Activated naive CD8-positive, alpha-beta T cell (primary cell): ENCODE measurements around the gene CENPP.

Source experiments
- H3K27ac Mint-ChIP-seq: one replicate; pipeline ENCODE4 v1.8.0; 2021; ENCODE audit warnings: mixed read lengths
- H3K27me3 Mint-ChIP-seq: one replicate; pipeline ENCODE4 v1.8.0; 2021; ENCODE audit warnings: mixed read lengths
- H3K36me3 Mint-ChIP-seq: one replicate; pipeline ENCODE4 v1.8.0; 2021; ENCODE audit warnings: mixed read lengths
- H3K4me1 Mint-ChIP-seq: one replicate; pipeline ENCODE4 v1.8.0; 2021; ENCODE audit warnings: low read depth, mixed read lengths
- H3K4me3 Mint-ChIP-seq: one replicate; pipeline ENCODE4 v1.8.0; 2021; ENCODE audit warnings: mild to moderate bottlenecking, mixed read lengths
- H3K9me3 Mint-ChIP-seq: one replicate; pipeline ENCODE4 v1.8.0; 2021; ENCODE audit warnings: low read depth, mixed read lengths

CENPP gene

DNA sequence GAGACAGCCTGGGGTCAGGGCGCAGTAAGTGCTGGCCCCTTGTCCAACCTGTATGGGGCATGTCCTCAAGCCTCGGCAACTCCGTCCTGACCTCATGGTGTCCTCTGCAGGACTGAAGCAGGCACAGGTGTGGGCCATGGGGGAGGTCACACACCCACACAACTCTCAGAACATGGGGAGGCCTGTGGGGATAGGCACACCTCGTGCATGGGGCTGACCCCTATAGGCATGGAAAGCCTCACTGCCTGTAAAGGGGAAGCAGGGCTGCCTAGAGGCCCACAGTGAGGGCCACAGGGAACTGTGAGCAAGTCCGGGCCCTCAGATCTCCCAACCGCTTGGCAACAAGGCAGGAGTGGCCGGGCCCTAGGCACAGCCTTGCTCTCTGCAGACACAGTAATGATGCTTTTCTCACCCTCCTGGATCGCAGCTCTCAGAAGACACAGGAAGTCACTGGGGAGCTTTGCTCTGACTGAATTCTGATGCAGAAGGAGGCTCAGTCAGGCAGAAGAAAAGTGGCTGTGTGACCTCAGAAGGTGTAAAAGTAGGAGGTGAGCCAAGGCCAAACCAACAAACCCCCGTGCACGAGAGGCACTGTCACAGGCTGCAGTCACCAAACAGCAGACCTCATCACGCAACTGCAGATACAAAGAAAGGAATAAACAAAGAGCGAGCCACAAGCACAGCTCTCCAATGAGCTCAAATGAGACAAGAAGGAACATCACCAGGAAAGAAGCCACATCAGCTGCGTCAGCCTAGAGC is 338.8 kb downstream of the CENPP start:
- H3K4me3 Mint-ChIP-seq = peak overlapping the region; percentile 51
- peaks cover 55% of the 10 kb centered on the region for H3K4me1 Mint-ChIP-seq
- peak overlapping the region; percentile 10 for H3K27ac Mint-ChIP-seq
- H3K9me3 Mint-ChIP-seq = no peaks in the 10 kb centered on the region
- H3K36me3 Mint-ChIP-seq = no peaks in the 10 kb centered on the region
- no peaks in the 10 kb centered on the region for H3K27me3 Mint-ChIP-seq

DNA sequence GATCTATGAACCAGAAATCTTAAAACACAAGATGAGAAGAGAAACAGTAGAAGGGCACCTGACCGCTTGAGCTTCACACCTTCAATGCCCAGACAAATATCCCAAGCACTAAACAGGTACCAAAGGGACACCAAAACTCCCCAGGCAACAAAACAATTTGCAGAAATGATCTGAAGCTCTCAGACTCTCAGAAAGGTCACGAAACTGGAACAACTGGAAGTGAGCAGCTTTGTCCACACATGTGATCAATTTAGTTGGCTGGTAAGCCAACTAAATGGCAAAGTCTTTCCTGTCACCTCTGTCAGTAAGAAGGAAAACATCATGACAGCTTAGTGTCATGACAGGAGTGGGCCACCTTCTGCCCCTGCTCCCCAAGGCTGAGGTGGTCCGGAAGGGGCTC is 340.1 kb downstream of the CENPP start:
- Mint-ChIP-seq H3K4me1 (peaks cover 52% of the 10 kb centered on the region), H3K4me3 (peak overlapping the region; percentile 33), H3K9me3 (no peaks in the 10 kb centered on the region), H3K27me3 (no peaks in the 10 kb centered on the region), H3K36me3 (no peaks in the 10 kb centered on the region), H3K27ac (peak overlapping the region; percentile 55)

- H3K4me3 Mint-ChIP-seq = peak overlapping the region; percentile 33
- H3K9me3 Mint-ChIP-seq = no peaks in the 10 kb centered on the region
- no peaks in the 10 kb centered on the region for H3K36me3 Mint-ChIP-seq
- H3K4me1 Mint-ChIP-seq = peaks cover 52% of the 10 kb centered on the region
- H3K27me3 Mint-ChIP-seq = no peaks in the 10 kb centered on the region
- H3K27ac Mint-ChIP-seq = peak overlapping the region; percentile 55
These were observed 340.5 kb downstream of the CENPP start for GRCh38 chr9:92666236-92666635.

GRCh38 chr9:92666912-92667532 is 341.3 kb downstream of the CENPP start:
- Mint-ChIP-seq H3K4me1 (peaks cover 49% of the 10 kb centered on the region), H3K27me3 (no peaks in the 10 kb centered on the region), H3K9me3 (no peaks in the 10 kb centered on the region), H3K4me3 (no peak overlapping the region), H3K36me3 (no peaks in the 10 kb centered on the region), H3K27ac (no peak overlapping the region)

- no peaks in the 10 kb centered on the region for H3K9me3 Mint-ChIP-seq
- no peaks in the 10 kb centered on the region for H3K36me3 Mint-ChIP-seq
- peak overlapping the region; percentile 72 for H3K27ac Mint-ChIP-seq
- peaks cover 40% of the 10 kb centered on the region for H3K4me1 Mint-ChIP-seq
- no peaks in the 10 kb centered on the region for H3K27me3 Mint-ChIP-seq
- H3K4me3 Mint-ChIP-seq = peak overlapping the region; percentile 95
These were observed 343.2 kb downstream of the CENPP start for GRCh38 chr9:92668746-92669526.

DNA sequence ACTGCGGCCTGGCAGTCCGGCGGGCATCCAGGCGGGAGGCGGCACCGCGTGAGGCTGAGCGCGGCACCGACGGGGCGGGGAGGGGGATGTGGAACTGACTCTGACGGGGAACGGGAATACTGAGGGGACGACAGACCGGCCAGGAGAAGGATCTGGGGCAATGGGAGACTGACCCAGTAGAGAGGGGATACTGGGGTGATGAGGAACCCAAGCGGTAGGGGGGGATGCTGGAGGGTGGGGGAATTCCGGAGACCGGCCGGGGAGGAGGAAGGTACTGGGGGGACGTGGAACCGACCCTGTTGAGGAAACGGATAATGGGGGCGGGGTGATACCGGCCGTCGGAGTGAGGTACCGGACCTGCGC is 343.8 kb downstream of the CENPP start:
- no peaks in the 10 kb centered on the region for H3K9me3 Mint-ChIP-seq
- H3K27ac Mint-ChIP-seq = peak overlapping the region; percentile 72
- H3K36me3 Mint-ChIP-seq = no peaks in the 10 kb centered on the region
- peaks cover 37% of the 10 kb centered on the region for H3K4me1 Mint-ChIP-seq
- peak overlapping the region; percentile 95 for H3K4me3 Mint-ChIP-seq
- no peaks in the 10 kb centered on the region for H3K27me3 Mint-ChIP-seq
